Prostate gland (tissue), 2 donors: ENCODE results near the gene PDE4DIP. TPM values are rescaled to one million over a fixed set of nuclear protein-coding genes. Genes with fewer than 3 reads are reported as not detected.

ENCODE experiments used
- small RNA-seq, 2 donors: library from RNA; depleted of rRNA; stranded (forward); fragments of <200 nt; gene quantifications; one replicate each; pipeline ENCODE3, GENCODE V24; 2016
- total RNA-seq, 2 donors: library from RNA; depleted of rRNA; stranded (reverse); fragments of >200 nt; gene quantifications; one replicate each; pipeline ENCODE4 v1.1.0, GENCODE V29; 2016

PDE4DIP gene
- total RNA-seq, 2 donors from 2014 or later: 30.8 to 42.8 TPM

Small RNA genes within 50 kb of the gene (small RNA-seq; reads per million reads assigned to genes)
- 0 reads per million in 2 donors for gene RN7SKP88
- gene RNU2-38P: 0 reads per million in 2 donors

Other genes with a start within 250 kb of the PDE4DIP start
- 10 to 100 TPM; 38.7 to 41.5 TPM for gene NBPF14, start 248.4 kb upstream of the PDE4DIP start, total RNA-seq
- 10 to 100 TPM; 40.4 to 88.4 TPM for gene NUDT4B, start 95.7 kb upstream of the PDE4DIP start, total RNA-seq